Prostate gland (tissue), 2 donors: ENCODE measurements around the gene C1orf159. TPM values are rescaled to one million over a fixed set of nuclear protein-coding genes. Genes with fewer than 3 reads are reported as not detected.

Experiments used
- DNase-seq: peaks from one replicate; pipeline ENCODE4 v3.0.0-alpha.2; 2019; ENCODE audit warnings: low spot score
- H3K27ac ChIP-seq, 2 donors: fragments of 200-600 bp; sonication (generic); 2 replicates each; pipeline ENCODE4 v1.5.1; 2017 to 2019
- H3K27me3 ChIP-seq: fragments of 200-600 bp; sonication (generic); replicated peaks from 2 replicates; pipeline ENCODE4 v1.5.1; 2019; ENCODE audit not compliant: insufficient read depth
- H3K36me3 ChIP-seq, 2 donors: fragments of 200-600 bp; sonication (generic); 1 replicate in 1 of 2; 2 replicates in 1 of 2; pipeline versions ENCODE4 v1.5.1 to v1.8.1; 2017 to 2019
- H3K4me1 ChIP-seq: fragments of 200-600 bp; sonication (generic); replicated peaks from 2 replicates; pipeline ENCODE4 v1.5.1; 2019
- H3K4me3 ChIP-seq, 2 donors: fragments of 200-600 bp; sonication (generic); 2 replicates each; pipeline ENCODE4 v1.5.1; 2017 to 2019
- H3K9me3 ChIP-seq: fragments of 200-600 bp; sonication (generic); 2 replicates; pipeline ENCODE4 v1.5.1; 2017
- POLR2A ChIP-seq: fragments of 450-650 bp; IDR thresholded peaks from one replicate; pipeline ENCODE4 v1.6.1; 2016; ENCODE audit warnings: antibody characterized with exemption, mild to moderate bottlenecking
- POLR2AphosphoS5 ChIP-seq: sonication (generic); formaldehyde crosslinking; IDR thresholded peaks from one replicate; pipeline ENCODE4 v1.6.1; 2017; ENCODE audit warnings: antibody characterized with exemption
- WGBS: methylation state at CpG from one replicate; pipeline ENCODE4 v1.1.5; 2018; 5-methylcytosine and 5-hydroxymethylcytosine counted together
- intact Hi-C: fragments of 100-400 bp; cut with DNase I; formaldehyde crosslinking; loops from one replicate; pipeline ENCODE4 v1.14.2; 2022
- total RNA-seq, 2 donors: library from RNA; depleted of rRNA; stranded (reverse); fragments of >200 nt; gene quantifications; one replicate each; pipeline ENCODE4 v1.1.0, GENCODE V29; 2016
- TF ChIP-seq, protein P1 (sequence below), 4 experiments: fragments of 200-600 bp in 2 of 4; fragments of 450-650 bp in 2 of 4; sonication (generic) in 2 of 4; IDR thresholded peaks; 1 replicate in 3 of 4; 2 replicates in 1 of 4; pipeline ENCODE4 v1.5.1; 2016 to 2019; ENCODE audit warnings: antibody characterized with exemption in 4 of 4, mild to moderate bottlenecking in 2 of 4, moderate library complexity in 2 of 4

The C1orf159 gene
- total RNA-seq, 2 donors from 2014 or later, result 20.0 to 26.4 TPM

DNA sequence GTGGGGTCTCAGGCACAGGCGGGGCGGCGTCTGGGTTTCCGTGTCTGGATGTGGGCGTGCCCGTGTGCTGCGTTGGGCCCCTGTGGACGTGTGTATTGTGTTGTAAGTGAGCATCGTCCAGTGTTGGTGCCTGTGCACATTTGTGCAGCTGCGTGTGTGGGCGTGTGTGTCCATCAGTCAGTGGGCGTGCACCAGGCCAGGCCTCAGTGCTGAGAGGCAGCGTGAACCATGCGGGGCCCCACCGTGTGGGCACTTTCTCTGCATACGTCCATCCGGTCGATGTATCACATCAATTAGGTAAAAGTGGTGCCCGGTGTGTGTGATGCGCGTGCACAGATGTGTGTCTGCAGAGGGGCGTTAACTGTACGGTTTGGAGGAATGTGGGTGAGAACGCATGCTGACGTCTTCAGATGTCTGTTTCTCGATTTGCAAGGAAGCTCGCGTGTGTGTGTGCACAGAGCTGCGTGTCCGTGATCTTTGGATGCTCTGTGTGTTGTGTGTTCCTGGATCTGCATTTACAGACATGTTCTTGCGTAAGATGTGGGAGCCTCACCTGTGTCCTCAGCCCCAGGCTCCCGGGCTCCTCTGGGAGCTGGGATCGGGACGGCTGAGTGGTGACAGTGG is 71.3 kb downstream of the C1orf159 start:
- intact Hi-C loops, result no loop called here
- TF ChIP-seq, protein P1, sequence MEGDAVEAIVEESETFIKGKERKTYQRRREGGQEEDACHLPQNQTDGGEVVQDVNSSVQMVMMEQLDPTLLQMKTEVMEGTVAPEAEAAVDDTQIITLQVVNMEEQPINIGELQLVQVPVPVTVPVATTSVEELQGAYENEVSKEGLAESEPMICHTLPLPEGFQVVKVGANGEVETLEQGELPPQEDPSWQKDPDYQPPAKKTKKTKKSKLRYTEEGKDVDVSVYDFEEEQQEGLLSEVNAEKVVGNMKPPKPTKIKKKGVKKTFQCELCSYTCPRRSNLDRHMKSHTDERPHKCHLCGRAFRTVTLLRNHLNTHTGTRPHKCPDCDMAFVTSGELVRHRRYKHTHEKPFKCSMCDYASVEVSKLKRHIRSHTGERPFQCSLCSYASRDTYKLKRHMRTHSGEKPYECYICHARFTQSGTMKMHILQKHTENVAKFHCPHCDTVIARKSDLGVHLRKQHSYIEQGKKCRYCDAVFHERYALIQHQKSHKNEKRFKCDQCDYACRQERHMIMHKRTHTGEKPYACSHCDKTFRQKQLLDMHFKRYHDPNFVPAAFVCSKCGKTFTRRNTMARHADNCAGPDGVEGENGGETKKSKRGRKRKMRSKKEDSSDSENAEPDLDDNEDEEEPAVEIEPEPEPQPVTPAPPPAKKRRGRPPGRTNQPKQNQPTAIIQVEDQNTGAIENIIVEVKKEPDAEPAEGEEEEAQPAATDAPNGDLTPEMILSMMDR (IDR thresholded peaks at IDR 0.05), result no peak
- TF ChIP-seq POLR2AphosphoS5 (no peak), POLR2A (no peak)
- H3K27me3 ChIP-seq, result no peaks in the 10 kb centered on the region
- peaks cover 7% of the 10 kb centered on the region for H3K4me1 ChIP-seq
- H3K9me3 ChIP-seq, result no peaks in the 10 kb centered on the region
- WGBS, result 94% methylated on average over 34 of the region's 34 CpGs
- H3K36me3 ChIP-seq, result no peaks in the 10 kb centered on the region
- DNase-seq, result no peak
- H3K4me3 ChIP-seq, result no peak overlapping the region
- H3K27ac ChIP-seq, result no peak overlapping the region

DNA sequence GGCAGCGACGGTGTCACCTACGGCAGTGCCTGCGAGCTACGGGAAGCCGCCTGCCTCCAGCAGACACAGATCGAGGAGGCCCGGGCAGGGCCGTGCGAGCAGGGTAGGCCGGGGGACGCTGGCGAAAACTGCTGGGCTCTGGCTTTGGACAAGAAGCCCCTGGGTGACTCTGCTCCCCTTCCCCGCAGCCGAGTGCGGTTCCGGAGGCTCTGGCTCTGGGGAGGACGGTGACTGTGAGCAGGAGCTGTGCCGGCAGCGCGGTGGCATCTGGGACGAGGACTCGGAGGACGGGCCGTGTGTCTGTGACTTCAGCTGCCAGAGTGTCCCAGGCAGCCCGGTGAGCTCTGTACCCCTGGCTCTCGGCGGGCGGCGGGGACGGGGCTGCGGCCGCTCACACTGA is 72.0 kb downstream of the C1orf159 start:
- intact Hi-C loops, result no loop called here
- DNase-seq, result no peak
- Histone ChIP-seq H3K4me1 (peaks cover 7% of the 10 kb centered on the region), H3K9me3 (no peaks in the 10 kb centered on the region), H3K4me3 (no peak overlapping the region), H3K27ac (no peak overlapping the region), H3K27me3 (no peaks in the 10 kb centered on the region), H3K36me3 (no peaks in the 10 kb centered on the region)
- WGBS, result 92% methylated on average over 18 of the region's 33 CpGs
- TF ChIP-seq POLR2AphosphoS5, result no peak
- no peak for TF ChIP-seq POLR2A
- TF ChIP-seq, protein P1 (IDR thresholded peaks at IDR 0.05), result no peak

DNA sequence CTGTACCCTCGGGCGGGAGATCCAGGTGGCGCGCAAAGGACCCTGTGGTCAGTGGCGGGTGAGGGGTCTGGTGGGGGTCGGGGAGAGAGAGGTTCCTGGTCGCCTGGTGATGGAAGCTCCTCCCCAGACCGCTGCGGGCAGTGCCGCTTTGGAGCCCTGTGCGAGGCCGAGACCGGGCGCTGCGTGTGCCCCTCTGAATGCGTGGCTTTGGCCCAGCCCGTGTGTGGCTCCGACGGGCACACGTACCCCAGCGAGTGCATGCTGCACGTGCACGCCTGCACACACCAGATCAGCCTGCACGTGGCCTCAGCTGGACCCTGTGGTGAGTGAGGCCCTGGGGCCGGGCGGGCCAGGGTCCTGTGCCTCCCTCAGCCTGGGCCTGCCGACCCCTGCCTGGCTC is 72.5 kb downstream of the C1orf159 start:
- Histone ChIP-seq H3K4me1 (peaks cover 7% of the 10 kb centered on the region), H3K4me3 (no peak overlapping the region), H3K36me3 (no peaks in the 10 kb centered on the region), H3K27me3 (no peaks in the 10 kb centered on the region), H3K27ac (no peak overlapping the region), H3K9me3 (no peaks in the 10 kb centered on the region)
- no peak for TF ChIP-seq POLR2AphosphoS5
- TF ChIP-seq POLR2A, result no peak
- TF ChIP-seq, protein P1 (IDR thresholded peaks at IDR 0.05), result no peak
- 92% methylated on average over 14 of the region's 27 CpGs for WGBS
- intact Hi-C loops, result no loop called here
- DNase-seq, result no peak

DNA sequence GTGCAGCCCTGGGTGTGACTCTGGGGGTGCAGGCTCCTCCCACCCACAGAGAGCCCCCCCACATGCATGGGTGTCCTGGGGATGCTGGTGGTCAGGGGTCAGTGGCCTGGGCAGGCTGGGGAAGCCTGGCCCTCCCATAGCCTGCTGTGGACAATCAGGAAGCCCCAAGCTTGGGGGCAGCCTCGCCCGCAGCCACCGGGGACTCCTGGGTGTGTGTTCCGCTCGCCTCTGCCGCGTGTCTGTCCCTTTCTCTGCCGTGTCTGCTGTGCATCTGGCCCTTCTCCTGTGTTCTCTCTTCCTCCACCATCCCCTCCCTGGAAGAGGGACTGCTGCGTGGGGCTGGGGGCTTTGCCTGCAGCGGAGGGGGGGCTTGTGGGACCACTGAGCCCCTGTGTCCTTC is 73.1 kb downstream of the C1orf159 start:
- Histone ChIP-seq H3K27ac (no peak overlapping the region), H3K27me3 (no peaks in the 10 kb centered on the region), H3K4me1 (peaks cover 7% of the 10 kb centered on the region), H3K4me3 (no peak overlapping the region), H3K36me3 (no peaks in the 10 kb centered on the region), H3K9me3 (no peaks in the 10 kb centered on the region)
- intact Hi-C loops, result no loop called here
- DNase-seq, result no peak
- TF ChIP-seq, protein P1 (IDR thresholded peaks at IDR 0.05), result no peak
- TF ChIP-seq POLR2AphosphoS5, result no peak
- TF ChIP-seq POLR2A, result no peak
- WGBS, result 87% methylated on average over 10 of the region's 10 CpGs

DNA sequence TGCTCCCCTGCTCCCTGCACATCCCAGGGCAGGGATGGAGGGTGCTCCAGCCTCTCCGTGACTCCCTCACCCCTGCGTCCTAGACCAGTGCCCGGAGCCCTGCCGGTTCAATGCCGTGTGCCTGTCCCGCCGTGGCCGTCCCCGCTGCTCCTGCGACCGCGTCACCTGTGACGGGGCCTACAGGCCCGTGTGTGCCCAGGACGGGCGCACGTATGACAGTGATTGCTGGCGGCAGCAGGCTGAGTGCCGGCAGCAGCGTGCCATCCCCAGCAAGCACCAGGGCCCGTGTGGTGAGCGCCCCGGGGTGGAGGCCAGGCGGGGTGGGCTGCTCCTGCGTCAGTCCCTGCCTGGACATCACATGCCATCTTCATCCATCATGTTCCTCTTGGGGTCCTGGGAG is 74.0 kb downstream of the C1orf159 start:
- Histone ChIP-seq H3K4me3 (no peak overlapping the region), H3K27me3 (no peaks in the 10 kb centered on the region), H3K36me3 (no peaks in the 10 kb centered on the region), H3K27ac (no peak overlapping the region), H3K4me1 (peaks cover 7% of the 10 kb centered on the region), H3K9me3 (no peaks in the 10 kb centered on the region)
- no peak for DNase-seq
- intact Hi-C loops, result no loop called here
- TF ChIP-seq POLR2AphosphoS5, result no peak
- no peak for TF ChIP-seq POLR2A
- TF ChIP-seq, protein P1 (IDR thresholded peaks at IDR 0.05), result no peak
- 95% methylated on average over 25 of the region's 25 CpGs for WGBS
